Activated naive CD8-positive, alpha-beta T cell treated with anti-CD3 and anti-CD28 coated beads, Interleukin-2, amount 50 U/mL, for 16 hours (primary cell): ENCODE results near the gene MARK2.

Experiments
- DNase-seq: peaks from one replicate; pipeline ENCODE4 v3.0.0-alpha.2; 2020; ENCODE audit warnings: low read depth, low spot score

Gene MARK2

DNA sequence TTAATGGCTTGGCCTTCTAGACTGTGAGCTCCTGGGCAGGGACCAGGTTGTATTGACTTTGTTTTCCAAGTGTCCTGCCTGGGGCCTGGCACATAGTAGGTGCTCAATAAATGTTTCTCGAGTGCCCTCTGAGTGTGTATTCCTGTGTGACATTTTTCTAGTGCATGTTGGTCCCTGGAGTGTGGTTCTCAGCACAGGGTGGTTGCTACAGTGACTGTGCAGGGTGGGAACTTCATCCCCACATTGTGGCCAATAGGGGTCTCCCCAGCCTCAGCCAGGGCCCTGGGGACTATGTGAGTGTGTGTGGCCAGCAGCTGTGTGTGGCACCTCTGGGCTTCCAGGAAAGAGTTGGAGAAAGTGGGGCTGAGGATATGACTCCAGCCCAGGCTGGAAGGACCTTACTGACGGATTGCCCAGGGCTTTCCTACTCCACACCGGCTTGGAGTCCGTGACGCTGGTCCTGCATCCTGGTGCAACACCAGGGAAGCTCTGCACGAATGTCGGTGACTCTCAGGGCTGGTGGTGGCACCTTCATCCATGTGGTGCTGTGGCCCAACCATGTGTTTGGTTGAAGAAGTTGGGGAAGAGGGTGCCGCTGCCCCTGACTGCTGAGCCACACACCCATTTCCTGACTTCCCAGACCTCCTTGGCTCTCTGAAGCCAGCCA is 9.0 kb upstream of the MARK2 start:
- DNase-seq, result no peak

DNA sequence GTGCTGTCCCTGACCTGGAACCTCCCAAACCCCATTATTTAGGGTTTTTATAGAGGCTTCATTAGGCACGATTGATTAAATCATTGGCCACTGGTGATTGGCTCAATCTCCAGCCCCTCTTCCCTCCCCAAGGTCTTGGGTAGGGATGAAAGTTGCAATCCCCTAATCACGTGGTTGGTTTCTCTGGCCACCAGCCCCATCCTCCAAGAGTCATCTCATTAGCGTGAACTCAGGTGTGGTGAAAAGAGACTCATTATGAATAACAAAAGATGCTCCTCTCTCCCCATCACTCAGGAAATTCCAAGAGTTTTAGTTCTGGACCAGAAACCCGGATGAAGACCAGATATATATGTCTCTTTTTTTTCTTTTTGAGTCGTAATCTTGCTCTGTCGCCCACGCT is 7.6 kb upstream of the MARK2 start:
- no peak for DNase-seq

DNA sequence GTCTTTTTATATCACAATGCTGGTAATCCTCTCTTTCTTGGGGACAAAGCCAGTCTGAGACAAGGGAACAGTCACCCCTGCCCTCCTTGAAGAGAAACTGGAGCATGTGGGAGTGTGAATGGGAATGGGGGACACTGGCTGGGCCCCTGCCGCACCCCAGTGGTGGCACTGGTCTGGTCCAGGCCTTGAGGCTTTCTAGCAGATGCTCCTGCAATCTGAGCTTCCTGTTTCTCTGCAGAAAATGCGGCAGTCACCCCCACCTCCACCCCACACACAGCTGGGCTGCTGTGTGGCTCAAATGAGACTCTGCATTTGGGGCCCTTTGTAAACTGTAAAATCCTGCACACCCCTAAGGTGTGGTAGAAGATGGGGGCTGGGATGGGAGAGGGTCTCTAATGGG is 6.6 kb upstream of the MARK2 start:
- no peak for DNase-seq

DNA sequence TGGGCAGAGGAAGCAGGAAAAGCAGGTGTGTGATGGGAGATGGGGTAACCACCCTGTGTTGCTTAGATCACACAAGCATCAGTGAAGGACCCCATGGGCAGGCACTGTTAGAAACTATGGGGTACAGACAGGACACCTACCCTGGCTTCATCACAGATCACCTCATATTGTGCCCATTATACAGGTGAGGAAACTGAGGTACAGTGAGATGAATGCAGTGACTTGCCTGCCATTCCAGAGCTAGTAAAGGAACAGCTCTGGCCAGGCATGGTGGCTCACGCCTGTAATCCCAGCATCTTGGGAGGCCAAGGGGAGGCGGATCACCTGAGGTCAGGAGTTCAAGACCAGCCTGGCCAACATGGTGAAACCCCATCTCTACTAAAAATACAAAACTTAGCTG is 5.9 kb upstream of the MARK2 start:
- no peak for DNase-seq

DNA sequence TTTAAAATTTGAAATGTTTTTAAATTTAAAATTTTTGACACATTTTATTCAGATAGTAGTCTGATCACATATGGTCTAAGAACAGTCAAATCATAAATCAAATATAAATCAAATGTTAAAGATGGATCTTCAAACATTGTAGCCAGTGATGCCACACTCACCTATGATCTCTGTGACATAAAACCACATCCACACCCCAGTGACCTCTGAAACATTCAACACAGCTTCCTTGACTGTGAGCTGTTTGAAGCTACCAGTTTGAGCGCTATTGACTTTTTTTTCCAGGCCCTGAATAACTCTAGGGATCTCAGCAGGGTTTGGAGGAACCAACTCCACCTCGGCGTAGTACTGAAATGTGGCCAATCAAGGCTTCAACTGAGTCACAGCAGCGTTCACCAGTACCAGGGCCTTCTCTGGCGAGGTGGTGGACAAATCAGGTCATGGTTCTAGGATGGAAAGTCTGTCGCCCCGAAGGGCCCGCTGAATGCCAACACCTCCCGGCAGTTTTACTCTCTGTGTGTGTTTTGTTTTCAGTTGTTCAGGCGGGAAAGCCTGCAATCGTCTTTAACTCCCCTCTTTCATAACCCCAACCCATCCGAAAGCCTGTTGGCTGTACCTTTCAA is 4.3 kb upstream of the MARK2 start:
- no peak for DNase-seq

DNA sequence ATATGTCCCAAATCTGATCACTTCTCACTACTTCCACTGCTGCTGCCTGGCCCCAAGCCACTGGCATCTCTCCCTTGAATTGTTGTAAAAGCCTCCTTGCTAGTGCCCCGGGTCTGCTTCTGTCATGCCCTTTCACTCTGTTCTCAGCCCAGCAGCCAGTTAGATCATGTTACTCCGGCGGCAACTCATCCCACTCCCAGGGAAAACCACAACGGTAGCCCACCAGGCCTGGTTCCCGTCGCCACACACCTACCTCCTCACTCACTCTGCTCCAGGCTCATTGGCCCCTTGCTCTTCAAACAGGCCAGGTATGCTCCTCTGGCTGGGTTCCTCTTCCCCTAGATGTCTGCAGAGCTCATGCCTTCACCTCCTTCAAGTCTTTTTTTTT is 3.8 kb upstream of the MARK2 start:
- no peak for DNase-seq

DNA sequence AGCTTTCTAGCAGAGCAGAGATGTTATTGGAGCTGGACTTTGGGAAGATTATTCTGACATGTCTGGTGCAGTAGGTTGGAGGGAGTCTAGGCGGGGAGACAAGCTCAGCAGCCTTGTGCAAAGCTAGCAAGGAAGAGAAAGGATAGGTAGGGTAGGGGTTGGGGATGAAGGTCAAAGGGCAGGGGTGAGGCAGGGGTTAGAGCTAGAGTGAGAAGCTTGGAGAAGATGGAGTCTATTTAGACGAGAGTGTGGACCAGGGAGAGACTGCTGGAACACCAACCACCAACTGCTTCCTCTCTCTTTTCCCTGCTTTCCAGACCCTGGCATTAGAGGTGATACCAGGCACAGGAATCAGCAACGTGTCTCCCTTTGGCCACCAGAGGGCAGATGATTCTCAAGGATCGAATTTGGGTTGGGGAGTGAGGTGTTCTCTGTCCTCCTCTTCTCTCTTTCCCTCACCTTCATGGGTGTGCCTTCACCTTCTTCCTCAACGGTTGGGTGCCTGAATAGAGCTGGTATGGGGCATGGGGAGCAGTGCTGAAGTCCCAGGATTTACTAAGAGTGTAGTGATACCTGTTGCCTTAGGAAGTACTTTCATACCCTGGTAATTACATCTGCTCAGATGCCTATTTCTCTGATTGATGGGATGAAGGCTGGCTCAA is 1.8 kb upstream of the MARK2 start:
- DNase-seq, result peak; percentile 46

DNA sequence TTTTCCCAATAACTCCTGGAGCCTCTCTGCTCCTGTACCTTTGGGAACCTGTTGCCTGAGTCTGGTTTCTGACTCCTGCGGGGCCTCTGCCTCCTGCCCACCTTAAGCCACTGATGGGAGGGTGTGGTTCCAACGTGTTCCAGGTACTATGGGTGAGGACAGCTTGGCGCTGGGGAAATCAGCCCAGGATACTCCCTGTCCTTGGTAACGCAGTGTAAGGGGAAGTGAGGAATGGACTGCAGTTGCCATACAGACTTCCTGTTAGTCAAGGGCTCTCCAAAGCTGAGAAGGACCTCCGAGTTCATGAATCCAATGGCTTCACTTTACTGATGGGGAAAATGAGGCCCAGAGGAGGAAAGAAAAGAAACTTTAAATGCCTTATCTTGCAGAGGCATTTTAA is 1.2 kb upstream of the MARK2 start:
- DNase-seq, result no peak

DNA sequence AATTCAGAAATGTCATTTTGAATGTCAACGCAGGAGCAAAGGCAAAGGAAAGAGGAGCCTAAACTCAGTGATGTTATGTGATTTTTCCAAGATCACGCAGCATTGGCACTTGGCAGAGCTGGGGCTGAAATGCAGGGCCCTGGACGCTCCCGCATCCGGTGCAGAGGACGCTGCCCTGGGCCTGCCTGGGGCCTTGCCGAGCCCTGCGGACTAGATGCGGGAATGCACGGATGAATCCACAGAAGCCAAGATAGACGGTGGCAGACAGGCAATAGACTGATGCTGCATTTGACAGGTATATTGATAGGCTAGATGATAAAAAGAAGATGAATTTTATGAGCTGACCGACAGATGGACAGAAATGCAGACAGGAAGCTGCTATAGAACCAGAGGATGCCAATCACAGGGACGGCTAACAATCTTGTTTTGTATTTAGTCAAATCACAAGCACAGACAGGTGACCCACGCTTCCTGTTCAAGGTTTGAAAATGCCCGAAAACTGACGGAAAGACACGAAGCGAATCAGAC is 696 bp upstream of the MARK2 start:
- DNase-seq, result no peak

DNA sequence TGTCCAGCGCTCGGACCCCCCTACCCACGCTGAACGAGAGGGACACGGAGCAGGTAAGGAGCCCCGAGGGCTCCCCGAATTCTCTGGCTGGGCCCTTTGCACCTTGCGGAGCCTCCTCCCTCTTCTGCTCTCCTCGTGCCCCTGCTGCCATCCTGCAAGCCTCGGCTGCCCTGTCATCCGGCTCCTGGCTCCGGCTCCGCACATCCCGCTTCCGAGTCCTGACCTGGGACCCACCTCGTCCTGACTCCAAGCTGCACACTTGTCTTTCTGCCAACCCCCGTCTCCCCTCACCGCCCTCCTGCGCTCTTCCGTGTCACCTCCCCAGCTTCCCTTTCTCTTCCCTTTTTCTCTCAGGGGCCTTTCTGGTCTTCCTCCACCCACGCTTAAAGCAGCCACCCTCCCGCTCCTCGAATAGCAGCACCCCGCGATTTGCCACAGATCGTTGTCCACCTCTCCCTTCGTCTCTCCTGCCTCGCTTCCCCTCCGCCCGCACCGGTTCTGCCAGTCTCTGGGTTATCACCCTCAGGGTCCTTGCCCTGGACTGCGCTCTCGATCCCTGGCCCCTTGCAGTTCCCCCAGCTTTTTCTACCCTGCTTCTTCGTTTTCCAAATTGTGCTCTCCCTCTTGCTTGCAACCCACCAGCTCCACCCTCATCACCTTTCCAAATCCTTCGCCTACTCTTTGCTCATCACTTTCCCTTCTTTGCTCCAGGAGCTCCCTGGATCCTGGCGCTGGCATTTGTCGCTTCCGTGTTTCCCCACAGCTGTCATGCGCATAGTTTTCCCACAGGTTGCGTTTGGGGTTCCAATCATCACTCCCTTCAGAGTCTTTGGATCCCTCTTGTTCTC is 822 bp downstream of the MARK2 start:
- DNase-seq, result no peak

DNA sequence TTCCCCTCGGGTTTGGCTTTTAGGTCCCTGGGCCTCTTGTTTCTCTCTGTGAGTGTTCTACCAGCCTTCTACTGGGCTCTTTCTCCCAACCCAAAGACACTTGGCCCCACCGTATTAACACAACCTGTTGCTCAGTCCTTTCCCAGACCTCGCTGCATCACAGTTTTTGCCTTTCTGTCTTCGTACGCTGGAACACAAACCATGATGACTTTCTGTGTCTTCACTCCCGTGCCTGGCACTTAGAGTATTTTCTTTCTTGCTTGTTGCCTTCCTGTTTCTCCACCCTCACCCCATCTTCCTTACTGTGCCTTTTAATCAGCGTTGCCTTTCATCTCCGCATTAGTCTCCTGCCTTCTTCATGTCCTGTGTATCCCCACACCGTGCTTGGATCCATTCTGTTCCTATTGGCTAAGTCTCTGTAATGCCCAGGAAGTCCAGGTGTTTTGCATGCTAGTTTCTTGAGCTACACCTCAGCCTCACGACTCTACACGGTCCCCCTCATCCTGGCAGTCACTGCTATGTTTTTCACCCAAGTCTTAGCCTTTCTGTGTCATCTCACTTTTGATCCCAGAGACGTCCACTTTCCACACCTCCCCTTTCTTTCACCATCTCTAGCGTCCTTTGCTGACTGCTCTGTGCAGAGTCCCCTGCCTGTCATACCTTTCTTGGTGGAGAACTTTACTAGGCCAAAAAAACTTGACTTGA is 1.6 kb downstream of the MARK2 start:
- no peak for DNase-seq

DNA sequence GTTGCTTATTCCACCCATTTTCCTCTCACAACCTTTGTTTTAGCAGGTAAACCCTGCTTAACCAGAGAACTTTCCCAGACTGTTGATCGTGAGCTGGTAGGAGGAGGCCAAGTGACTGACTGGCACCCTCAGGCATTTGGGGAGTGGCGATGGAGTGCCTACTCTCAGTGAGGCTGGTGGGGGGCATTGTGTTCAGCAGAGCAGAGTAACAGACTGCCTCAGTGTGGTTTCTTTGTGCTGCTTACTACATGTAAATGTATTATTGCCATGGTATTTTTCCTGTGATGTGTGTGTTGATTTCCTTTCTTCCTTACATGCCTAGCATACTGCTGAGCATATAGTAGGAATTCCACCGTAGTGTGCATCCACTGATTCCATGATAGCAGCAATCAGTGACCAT is 2.6 kb downstream of the MARK2 start:
- DNase-seq, result no peak

DNA sequence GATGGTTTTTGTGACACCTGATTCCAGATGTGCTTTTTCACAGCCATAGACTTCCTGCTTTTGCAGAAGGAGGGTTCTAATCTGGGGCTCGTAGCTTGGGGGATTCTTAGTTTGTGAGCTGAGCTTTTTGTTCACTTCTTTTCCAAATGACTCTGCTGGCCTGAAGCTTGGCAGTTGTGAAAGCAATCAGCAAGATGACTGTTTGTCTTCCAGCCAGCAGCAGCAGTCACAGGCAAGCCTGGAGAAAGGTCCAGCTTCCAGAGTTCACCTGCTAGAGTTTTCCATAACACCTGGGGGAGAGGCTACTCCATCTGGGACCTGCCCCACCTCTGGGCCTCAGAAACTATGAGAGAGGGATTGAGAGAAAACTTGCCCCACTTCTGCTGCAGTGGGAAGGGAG is 4.1 kb downstream of the MARK2 start:
- no peak for DNase-seq

DNA sequence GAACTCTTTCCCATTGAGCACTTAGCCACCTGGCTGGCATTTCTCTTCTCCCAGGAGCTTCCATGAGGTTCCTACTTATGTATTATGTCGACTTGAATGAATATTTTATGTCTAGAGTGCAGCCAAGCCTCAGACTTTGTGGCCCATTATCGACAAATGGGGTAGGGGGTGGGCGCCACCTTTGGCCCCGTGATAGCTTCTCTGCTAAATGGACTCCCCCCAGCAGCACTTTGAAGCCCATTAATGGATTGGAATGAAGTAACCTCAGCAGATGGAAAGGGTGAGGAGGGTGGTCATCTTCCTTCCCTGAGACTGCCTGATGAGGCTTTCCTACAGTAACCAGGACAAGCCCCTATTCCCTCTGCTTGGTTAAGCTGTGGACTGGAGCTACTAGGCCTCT is 5.9 kb downstream of the MARK2 start:
- no peak for DNase-seq

DNA sequence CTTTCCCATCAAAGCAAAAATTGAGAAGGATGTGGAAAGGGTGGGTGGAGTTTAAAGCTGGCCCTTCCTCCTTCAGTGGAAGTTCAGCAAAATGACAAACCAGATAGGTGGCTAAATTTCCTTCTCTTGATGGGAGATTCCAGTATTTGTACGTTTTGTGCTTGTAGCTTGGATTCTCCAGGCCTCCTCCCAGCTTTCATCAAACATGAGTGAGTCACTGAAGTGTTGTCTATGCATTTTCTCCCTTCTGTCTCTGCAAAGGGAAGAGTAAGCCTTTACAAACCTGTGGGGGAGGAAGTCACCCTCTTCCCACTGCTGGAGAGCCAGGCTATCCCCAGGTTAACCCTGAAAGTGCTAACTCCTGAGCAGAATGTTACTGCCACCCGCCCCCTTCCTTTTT is 6.4 kb downstream of the MARK2 start:
- no peak for DNase-seq

DNA sequence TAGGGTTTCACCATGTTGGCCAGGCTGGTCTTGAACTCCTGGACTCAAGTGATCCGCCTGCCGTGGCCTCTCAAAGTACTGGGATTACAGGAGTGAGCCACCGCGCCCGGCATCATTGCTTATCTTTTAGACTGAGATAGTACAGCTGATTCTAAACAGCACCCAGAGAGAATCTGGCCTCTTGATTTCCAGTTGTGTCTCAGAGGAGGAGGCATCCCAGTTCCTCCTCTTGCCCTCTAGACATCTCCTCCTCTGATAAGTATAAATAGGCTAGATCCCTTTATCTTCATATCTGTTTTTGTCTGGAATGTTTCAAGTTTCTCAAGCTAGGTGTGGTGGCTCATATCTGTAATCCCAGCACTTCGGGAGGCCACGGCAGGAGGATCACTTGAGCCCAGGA is 7.0 kb downstream of the MARK2 start:
- DNase-seq, result no peak

DNA sequence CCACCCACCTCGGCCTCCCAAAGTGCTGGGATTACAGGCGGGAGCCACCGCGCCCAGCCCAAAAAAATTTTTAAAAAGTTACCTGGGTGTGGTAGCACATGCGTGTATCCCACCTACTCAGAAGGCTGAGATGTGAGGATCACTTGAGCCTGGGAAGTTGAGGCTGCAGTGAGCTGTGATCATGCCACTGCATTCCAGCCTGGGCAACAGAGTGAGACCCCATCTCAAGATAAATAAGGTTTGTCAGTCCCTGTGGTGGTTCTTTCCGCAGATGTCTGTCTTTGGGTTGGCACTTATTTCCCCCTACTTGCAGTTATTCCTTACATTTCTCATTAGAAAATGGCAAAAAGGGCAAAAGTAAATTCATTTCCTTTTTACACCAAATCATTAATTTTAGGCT is 8.0 kb downstream of the MARK2 start:
- DNase-seq, result no peak

DNA sequence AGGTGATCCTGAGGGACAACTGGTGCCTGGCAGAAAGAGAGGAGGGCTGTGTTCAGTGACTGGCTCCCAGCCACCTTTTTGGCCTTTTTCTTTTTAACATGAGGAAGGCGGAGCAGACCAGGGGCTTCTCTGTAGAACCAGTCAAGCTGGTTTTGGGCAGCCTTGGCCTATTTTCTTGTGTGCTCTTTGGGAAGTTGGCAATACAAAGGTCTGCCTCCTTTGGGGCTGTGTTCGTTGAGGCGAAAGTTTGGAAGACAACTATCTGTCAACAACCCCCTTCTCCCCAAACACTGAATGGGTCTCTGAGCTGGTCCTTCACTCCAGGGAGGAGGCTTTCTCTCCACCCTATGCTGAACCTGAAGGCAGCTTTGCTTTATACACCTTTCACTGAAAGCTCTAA is 8.5 kb downstream of the MARK2 start:
- no peak for DNase-seq

DNA sequence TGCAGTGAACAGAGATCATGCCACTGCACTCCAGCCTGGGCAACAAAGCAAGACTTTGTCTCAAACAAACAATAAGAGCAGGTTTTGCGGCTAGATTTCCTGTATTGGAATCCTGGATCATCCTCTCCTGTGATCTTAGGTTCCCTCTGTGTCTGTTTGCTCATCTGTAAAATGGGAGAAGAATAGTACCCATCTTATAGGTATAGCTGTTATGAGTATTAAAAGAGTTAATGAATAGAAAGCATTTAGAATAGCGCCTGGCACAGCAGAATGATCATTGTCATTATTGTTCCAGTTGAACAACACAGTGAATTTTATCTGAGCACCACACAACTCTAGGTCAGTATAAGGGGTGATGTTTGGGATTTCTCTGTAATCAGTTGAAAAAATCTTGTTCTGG is 10.8 kb downstream of the MARK2 start:
- DNase-seq, result no peak

DNA sequence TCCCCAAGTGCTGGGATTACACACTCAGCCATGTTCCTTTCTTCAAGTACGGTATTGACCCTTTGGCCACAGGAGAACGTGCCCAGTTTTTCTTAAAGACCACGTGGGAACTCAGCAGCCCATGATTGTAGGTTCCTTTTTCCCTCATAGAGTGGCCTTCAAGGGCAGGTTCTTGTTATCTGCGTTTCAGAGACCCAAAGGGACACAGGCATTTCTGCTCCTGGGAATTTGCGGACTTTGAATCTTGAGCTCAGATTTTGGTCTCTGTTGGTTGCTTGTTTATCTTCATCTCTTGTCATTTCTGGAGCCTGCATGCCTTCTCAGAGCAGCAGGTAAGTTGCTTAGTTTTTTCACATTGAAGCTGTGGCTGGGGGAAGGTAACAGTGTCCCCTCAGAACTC is 12.0 kb downstream of the MARK2 start:
- DNase-seq, result no peak

DNA sequence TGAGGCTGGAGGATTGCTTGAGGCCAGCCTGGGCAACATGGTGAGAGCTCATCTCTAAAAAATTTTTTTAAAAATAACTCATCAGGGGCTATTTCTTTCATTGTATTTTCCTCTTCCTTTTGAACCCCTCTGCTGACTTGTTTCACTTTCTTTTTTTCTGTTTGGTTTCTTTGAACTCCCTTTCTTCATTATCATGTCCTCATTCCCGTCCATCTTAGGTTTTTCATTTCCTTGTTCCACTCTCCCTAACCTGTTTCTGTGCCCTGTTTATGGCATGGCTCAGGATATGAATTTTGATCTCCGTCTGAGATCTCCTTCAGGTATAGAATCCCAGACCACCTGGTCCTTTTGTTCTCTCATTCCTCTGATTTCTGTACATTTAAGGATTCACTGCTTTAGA is 12.5 kb downstream of the MARK2 start:
- DNase-seq, result no peak

DNA sequence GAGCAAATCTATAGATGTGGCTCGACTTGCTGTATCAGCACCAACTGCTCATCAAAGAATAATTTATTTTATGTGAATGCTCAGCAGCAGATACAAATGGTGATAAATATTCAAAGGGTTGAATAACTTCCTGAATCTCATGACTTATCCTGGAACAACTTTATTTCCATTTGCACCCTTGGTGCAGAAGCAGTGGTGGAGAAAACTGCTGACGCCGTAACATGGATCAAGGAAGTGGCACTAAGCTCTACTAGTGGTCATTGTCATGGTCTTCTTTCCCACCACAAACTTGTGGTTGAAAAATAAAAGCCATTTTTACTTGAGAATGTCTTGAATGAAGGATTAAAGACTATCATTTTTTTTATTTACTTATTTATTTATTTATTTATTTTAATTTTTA is 14.6 kb downstream of the MARK2 start:
- no peak for DNase-seq
